ENCODE data around the gene MRNIP.

DNA sequence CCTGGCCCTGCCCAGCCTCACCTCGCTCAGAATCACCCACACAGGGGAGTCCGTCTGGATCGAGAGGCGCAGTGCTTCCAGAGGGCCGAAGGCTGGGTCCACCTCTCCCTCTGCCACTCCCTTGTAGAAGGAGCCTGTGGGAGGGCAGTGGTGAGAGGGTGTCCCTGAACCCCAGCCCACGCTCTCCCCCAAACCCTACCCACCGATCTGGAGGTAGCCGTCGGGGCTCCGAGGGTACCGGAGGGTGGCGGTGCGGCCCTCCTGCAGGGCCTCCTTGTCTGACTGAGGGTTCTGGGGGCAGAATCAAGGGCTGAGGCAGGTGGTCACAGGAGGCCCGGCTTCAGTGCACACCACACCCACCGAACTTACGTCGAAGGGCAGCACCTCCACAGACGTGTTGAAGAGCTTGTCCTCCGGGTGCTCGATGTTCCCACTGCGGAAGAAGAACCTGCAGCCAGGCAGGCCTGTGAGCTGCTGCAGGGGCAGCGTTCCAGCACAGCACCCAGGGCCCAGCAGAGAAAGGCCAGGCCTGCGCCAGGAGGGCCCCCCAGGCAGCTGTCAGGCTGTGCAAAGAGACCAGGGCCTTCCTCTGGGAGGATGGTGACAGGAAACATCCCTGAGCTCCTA, 60.4 kb downstream of the MRNIP start:
- TF ChIP-seq, protein P1, sequence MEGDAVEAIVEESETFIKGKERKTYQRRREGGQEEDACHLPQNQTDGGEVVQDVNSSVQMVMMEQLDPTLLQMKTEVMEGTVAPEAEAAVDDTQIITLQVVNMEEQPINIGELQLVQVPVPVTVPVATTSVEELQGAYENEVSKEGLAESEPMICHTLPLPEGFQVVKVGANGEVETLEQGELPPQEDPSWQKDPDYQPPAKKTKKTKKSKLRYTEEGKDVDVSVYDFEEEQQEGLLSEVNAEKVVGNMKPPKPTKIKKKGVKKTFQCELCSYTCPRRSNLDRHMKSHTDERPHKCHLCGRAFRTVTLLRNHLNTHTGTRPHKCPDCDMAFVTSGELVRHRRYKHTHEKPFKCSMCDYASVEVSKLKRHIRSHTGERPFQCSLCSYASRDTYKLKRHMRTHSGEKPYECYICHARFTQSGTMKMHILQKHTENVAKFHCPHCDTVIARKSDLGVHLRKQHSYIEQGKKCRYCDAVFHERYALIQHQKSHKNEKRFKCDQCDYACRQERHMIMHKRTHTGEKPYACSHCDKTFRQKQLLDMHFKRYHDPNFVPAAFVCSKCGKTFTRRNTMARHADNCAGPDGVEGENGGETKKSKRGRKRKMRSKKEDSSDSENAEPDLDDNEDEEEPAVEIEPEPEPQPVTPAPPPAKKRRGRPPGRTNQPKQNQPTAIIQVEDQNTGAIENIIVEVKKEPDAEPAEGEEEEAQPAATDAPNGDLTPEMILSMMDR (IDR thresholded peaks at IDR 0.05; ENCODE audit: insufficient read depth, low read length) = no peak
- 0 out of 2 replicates have a peak, but pooled peaks have one; percentile 17 for TF ChIP-seq POLR2AphosphoS5 (IDR thresholded peaks at IDR 0.05; ENCODE audit: low read depth)
- TF ChIP-seq, protein P2, sequence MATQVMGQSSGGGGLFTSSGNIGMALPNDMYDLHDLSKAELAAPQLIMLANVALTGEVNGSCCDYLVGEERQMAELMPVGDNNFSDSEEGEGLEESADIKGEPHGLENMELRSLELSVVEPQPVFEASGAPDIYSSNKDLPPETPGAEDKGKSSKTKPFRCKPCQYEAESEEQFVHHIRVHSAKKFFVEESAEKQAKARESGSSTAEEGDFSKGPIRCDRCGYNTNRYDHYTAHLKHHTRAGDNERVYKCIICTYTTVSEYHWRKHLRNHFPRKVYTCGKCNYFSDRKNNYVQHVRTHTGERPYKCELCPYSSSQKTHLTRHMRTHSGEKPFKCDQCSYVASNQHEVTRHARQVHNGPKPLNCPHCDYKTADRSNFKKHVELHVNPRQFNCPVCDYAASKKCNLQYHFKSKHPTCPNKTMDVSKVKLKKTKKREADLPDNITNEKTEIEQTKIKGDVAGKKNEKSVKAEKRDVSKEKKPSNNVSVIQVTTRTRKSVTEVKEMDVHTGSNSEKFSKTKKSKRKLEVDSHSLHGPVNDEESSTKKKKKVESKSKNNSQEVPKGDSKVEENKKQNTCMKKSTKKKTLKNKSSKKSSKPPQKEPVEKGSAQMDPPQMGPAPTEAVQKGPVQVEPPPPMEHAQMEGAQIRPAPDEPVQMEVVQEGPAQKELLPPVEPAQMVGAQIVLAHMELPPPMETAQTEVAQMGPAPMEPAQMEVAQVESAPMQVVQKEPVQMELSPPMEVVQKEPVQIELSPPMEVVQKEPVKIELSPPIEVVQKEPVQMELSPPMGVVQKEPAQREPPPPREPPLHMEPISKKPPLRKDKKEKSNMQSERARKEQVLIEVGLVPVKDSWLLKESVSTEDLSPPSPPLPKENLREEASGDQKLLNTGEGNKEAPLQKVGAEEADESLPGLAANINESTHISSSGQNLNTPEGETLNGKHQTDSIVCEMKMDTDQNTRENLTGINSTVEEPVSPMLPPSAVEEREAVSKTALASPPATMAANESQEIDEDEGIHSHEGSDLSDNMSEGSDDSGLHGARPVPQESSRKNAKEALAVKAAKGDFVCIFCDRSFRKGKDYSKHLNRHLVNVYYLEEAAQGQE (IDR thresholded peaks at IDR 0.05; ENCODE audit: insufficient replicate concordance, low read depth) = no peak

Data from HL-60 (cell line).